ENCODE data around the gene MDH1.

MDH1 gene

DNA sequence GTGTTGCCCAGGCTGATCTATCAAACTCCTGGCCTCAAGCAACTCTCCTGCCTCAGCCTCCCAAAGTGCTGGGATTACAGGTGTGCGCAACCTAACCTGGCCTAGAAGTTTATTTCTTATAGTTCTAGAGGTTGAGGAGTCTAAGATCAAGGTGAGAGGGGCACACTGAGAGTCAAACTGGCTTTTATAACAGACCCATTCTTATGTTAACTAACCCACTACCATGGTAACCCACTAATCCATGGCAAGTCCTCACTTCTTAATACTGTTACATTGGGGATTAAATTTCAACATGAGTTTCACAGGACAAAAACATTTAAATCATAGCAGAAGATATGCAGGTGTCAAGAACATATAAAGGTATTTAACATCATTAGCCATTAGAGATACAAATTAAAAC lies 50.6 kb downstream of the MDH1 start:
- DNase-seq: no peak

- DNase-seq: no peak
Measured at GRCh38 chr2:63642946-63643345, 54.2 kb downstream of the MDH1 start.

DNA sequence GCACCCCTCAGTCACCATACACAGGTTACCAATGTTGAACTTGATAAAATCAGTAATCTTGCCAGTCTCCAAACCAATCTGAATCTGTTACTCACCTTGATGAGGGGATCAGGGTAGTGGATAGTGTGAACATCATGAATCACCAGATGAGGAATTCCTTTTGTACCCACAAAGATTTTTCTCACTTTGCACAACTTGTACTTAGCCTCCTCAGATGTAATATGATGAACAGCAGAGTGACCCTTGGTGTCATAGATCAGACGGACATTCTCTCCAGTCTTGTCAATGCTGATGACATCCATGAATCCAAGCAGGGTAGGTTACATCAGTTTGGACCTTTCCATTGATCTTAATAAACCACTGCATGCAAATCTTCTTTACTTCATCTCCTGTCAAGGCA lies 54.7 kb downstream of the MDH1 start:
- DNase-seq: no peak

DNA sequence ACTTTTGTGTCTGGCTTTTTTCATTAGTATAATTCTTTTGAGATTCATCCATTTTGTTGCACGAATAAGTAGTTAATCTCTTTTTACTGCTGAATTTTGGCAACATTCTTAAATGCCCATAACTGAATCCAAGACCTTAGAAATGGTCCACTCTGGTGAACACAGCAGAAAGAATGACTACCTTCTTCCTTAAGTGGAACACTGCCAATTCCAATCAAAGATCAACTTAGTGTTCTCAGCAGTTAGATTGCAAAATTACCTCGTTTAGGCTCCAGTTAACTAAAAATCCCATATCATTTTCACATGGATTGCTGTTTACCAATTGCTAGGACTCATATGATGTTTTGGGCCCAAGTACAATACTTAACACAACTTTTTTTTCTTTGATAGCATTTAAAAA lies 59.9 kb downstream of the MDH1 start:
- no peak for DNase-seq

DNA sequence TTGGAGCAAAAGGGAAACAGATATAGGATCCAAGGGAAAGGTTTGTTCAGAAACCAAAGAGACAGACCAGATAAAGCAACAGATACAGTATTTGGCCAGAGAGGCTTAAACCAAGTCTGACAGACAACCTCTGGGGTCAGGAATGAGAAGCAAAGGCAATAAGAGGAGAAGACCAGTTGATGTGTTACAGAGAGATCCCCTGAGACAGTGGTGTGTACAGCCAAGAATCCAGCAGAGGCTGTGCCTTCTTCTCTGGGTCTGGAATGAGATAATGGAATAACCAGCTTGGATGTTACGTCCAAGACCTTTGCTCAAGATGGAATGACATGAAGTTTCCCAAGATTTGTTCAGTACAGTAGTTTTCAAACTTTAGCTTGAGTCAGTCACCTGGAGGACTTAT lies 61.1 kb downstream of the MDH1 start:
- no peak for DNase-seq

- DNase-seq: no peak
Measured at GRCh38 chr2:63650756-63651155, 62.0 kb downstream of the MDH1 start.

GRCh38 chr2:63651356-63651755 lies 62.6 kb downstream of the MDH1 start:
- DNase-seq: no peak

DNA sequence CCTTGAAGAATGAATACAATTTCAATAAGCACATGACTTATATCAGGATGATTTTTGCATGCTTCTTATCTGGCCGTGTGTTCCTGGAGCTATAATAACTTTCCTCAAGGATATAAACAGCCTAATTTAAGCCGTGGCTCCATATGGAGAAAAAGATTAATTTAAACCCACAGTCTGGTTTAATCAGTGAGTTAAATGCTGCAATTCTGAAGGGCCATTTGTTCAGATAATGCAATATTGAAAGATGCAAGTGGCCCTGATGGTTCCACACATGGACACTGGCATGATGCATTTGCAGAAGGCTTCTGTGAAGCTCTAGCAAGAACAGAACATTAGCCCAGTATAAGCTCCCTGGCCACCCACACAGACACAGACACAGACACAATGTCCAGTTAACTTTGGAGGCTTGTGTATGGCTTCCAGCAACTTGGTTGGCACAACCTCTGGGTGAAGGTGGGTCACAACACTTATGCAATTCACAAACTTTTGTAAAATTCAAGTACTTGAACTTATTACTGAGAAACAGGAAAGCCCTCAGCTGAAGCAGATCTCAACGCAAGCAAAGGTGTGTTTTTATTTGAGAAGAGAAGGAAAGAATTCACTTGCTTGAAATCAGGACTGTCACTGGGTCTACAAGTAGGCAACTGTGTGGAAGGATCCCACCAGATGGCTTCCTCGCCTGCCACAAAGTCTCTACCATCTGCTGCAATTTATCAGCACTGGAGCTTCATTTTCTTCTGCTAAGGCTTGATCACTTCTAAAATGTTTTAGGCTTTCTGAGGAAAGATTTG lies 63.3 kb downstream of the MDH1 start:
- DNase-seq: no peak

DNA sequence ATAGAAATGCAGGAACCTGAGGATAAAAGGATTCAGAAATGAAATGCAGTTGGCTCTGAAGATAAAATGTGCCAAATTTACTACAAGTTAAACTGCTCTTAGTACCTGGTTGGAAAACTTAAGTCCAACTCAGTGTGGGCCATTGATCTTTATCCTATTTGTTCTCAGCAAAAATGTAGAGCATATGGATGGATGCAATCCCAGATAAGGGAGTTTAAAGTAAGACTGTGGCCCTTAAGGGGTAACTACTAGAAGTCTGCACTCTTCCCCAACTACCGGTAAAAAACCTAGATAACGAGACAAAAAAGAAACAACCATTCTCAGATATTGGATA lies 63.9 kb downstream of the MDH1 start:
- no peak for DNase-seq

DNA sequence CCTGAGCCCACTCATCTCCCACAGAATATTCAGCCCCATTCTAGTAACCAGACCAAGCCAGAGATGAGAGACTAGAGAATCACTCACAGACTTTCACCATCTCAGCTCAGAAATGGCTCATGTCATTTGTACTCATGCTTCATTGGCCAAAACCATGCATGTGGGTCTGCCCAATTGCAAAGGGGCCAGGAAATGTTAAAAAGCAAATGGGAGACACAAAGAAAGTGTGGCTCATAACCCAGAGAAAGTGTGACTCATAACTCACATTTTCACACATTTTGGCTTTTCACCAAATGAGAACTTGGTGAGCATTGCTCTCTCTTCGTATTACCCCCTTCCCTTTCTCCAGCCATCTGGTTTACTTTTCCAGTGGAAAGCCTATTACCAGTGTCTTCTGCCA lies 66.2 kb downstream of the MDH1 start:
- no peak for DNase-seq
